ENCODE data around the gene ACOXL. TPM values are rescaled to one million over a fixed set of nuclear protein-coding genes. Genes with fewer than 3 reads are reported as not detected.

ACOXL gene
- total RNA-seq, 4 donors from 2014 or later, result 1.2 to 10.6 (median 2.1) TPM

DNA sequence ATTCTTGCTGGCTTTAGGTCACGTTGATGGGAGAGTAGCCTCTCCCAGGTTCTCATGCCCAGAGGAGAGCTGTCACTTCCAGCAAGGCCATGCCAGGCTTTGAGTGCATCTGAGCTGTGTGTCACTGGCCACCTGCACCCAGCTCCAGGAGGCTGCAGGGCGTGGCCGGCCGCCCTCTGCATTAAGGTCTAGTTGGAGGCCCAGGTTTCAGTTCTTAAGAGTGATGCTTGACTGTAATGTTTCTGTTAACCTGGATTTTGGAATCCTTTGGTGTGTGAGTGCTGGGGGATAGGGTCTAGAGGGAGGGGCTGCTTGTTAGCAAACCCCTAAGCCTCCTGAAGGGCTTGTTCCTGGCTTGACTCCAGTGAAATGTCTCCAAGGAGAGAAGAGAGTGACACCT lies 140.1 kb downstream of the ACOXL start:
- peaks cover 11 to 21% of the 10 kb centered on the region in 2 donors for H3K4me1 ChIP-seq
- intact Hi-C loops (cut with DNase I), result no loop called here

DNA sequence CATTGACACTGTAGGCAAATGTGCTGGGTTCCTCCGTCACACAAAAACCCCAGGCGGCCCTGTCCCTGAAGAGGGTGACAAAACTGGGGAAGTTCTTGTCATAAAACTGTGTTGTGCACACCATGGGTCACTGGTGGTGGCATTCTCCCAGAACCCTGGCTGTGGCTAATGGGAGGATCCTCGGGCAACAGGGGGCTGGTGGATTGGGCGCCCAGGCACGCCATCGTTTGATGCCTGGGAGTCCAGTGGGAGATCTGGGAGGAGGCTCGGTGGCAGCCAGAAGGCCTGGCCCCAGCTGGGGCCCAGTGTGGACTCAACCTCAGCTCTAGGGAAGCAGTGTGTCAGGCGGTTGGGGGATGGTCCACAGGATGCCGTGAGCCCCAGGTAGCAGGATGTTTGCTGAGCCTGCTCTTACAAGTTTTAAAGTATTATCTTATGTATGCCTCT lies 140.7 kb downstream of the ACOXL start:
- TF ChIP-seq CTCF (IDR thresholded peaks at IDR 0.05), result no peak
- no peak for TF ChIP-seq POLR2A (IDR thresholded peaks at IDR 0.05)

More for the DNA sequence above, 140.1 kb downstream of the ACOXL start:
- no peaks in the 10 kb centered on the region for H3K36me3 ChIP-seq
- H3K4me3 ChIP-seq (replicated peaks in 1 of 3), result no peak overlapping the region
- H3K27ac ChIP-seq, result no peak overlapping the region
- no peak for TF ChIP-seq CTCF (IDR thresholded peaks at IDR 0.05)
- TF ChIP-seq POLR2A (IDR thresholded peaks at IDR 0.05), result no peak
- no peak for DNase-seq
- no peaks in the 10 kb centered on the region for H3K9me3 ChIP-seq
- 93 to 95% methylated on average over 4 of the region's 4 CpGs for WGBS, 2 donors
- no peaks in the 10 kb centered on the region for H3K27me3 ChIP-seq

DNA sequence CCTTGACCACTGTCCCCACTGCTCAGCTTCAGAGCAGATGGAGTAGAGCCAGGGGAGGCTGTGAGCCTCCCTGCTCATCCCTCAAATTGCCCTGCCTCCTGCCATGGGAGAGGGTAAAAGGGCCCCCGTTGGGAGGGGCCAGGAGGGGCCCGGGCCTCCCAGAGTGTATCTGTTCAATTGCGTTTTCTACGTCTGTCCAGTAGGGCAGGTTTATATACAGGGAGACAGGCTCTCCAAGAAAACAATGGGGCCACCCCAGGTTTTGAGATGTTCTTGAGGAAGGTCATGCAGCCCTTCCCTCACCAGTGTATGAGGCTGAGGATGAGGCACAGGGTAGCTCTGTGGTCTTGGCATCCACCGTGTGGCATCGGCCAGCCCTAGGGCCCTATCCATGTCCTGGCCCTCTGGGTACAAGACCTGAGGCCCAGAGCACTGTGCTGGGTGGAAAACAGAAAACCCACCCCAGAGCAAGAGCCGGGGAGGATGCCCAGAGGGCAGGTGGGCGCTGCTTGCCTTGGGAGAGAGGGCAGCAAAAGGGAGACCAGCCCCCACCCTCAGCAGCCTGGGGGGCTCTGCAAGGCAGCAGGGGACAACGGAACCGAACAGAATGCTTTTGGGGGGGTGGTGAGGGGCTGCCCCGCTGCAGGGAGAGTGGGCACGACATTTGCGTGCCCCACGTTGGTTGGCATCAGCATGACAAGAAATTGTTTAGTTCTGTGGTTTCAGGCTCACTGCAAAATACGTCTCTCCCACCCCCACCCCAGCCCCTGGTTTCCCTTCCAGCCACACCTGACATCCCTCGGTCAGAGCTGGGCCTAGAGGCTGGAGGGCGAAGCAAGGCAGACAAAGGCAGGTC lies 141.5 kb downstream of the ACOXL start:
- no peak for DNase-seq
- Histone ChIP-seq H3K36me3 (no peaks in the 10 kb centered on the region), H3K4me1 (peaks cover 11 to 21% of the 10 kb centered on the region in 2 donors), H3K27me3 (no peaks in the 10 kb centered on the region), H3K4me3 (replicated peaks in 1 of 3) (no peak overlapping the region), H3K9me3 (no peaks in the 10 kb centered on the region), H3K27ac (peak overlapping the region in 1 of 3 donors; percentile 90)
- 93 to 95% methylated on average over 13 to 16 of the region's 17 CpGs for WGBS, 2 donors
- TF ChIP-seq CTCF (IDR thresholded peaks at IDR 0.05), result no peak
- no peak for TF ChIP-seq POLR2A (IDR thresholded peaks at IDR 0.05)
- intact Hi-C loops (cut with DNase I), result no loop called here

More for the DNA sequence above, 140.7 kb downstream of the ACOXL start:
- Histone ChIP-seq H3K4me1 (peaks cover 11 to 21% of the 10 kb centered on the region in 2 donors), H3K27ac (no peak overlapping the region), H3K36me3 (no peaks in the 10 kb centered on the region), H3K9me3 (no peaks in the 10 kb centered on the region), H3K27me3 (no peaks in the 10 kb centered on the region), H3K4me3 (replicated peaks in 1 of 3) (no peak overlapping the region)
- intact Hi-C loops (cut with DNase I), result no loop called here
- 92 to 94% methylated on average over 8 to 9 of the region's 9 CpGs for WGBS, 2 donors
- no peak for DNase-seq

DNA sequence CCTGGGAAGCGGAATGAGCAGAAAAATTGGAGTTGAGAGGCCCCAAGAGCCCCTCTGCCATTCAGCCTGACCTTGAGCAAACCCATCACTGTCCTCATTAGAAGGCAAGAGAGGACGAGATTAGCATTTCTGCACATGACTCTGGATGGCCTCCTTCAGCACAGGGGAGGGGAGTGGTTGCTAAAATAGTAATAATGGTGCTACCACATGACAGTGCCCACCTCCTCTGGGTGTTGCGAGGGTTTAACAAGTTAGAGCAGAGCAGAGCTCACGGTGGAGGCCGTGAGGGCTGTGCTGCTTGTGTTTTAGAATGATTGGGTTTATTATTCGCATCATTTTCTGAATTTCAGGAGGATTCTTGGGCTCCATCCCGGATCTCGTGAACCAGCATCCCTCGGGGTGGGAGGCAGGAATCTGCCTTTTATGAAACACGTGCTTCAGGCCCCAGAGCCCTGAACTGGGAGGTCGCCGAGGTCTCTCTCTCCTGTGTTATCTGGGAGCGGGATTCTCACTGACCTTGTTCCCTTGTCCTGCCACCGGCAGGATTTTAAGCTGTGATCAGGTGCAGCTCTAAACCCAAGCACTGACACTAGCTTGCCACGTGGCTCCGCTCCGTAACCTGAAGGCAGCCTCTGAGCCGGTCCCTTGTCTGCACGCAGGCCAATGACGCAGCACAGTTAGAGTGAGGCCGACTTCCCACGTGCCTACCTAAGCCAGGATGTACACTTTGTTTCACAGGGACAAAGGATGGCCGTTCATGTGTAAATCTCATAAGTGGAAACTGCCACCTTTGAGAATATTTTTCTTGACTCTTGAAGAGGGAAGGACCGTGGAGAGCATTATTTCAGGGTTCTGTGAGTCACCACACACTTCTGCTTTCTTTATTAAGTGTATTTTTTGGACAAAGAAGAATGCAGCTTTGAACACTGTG lies 142.3 kb downstream of the ACOXL start:
- DNase-seq, result peak; percentile 87 to 89
- Histone ChIP-seq H3K4me1 (peaks cover 11 to 21% of the 10 kb centered on the region in 2 donors), H3K9me3 (no peaks in the 10 kb centered on the region), H3K27me3 (no peaks in the 10 kb centered on the region), H3K4me3 (replicated peaks in 1 of 3) (no peak overlapping the region), H3K27ac (peak overlapping the region; percentile 60 to 90 (median 77)), H3K36me3 (no peaks in the 10 kb centered on the region)
- WGBS, 2 donors, result 60 to 63% methylated on average over 24 of the region's 24 CpGs
- TF ChIP-seq CTCF (IDR thresholded peaks at IDR 0.05) (peak in 2 of 6 experiments; percentile 23 to 34), POLR2A (IDR thresholded peaks at IDR 0.05) (peak in 1 of 2 donors; percentile 26)
- intact Hi-C loops (cut with DNase I), result no loop called here
